C4-2B (cell line): ENCODE data around the gene KAT7.
A peak's percentile ranks its signal among the peaks of the same experiment; 100 is the strongest.

Experiments
- H3K27ac ChIP-seq: fragments of 450-650 bp; 2 replicates; pipeline ENCODE4 v1.5.1; 2017
- ZFX ChIP-seq: fragments of 450-650 bp; IDR thresholded peaks from 2 replicates; pipeline ENCODE4 v1.6.1; 2017
- TF ChIP-seq, protein P1 (sequence below): fragments of 450-650 bp; conservative IDR thresholded peaks from 2 replicates; pipeline ENCODE4 v1.5.1; 2017; ENCODE audit warnings: mild to moderate bottlenecking

Gene KAT7

DNA sequence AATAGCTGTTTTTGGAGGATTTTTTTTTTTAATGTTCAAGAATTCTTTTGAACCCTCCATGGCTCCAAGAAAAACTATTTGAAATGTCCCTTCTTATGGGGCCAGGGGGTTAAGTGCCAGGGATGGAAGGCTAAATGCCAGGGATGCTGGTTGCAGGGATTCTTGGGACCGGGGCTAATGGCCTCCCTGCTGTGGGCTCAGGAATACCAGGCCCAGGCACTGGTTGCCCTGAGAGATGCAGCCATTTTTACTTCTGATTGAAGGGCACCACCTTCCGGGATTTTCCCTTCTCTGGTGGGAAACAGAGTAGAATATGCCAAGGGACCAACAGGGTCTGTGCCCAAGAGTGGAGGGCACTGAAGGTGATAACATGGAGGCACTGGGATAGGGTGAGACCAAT is 10.9 kb upstream of the KAT7 start:
- no peak for TF ChIP-seq ZFX
- TF ChIP-seq, protein P1, sequence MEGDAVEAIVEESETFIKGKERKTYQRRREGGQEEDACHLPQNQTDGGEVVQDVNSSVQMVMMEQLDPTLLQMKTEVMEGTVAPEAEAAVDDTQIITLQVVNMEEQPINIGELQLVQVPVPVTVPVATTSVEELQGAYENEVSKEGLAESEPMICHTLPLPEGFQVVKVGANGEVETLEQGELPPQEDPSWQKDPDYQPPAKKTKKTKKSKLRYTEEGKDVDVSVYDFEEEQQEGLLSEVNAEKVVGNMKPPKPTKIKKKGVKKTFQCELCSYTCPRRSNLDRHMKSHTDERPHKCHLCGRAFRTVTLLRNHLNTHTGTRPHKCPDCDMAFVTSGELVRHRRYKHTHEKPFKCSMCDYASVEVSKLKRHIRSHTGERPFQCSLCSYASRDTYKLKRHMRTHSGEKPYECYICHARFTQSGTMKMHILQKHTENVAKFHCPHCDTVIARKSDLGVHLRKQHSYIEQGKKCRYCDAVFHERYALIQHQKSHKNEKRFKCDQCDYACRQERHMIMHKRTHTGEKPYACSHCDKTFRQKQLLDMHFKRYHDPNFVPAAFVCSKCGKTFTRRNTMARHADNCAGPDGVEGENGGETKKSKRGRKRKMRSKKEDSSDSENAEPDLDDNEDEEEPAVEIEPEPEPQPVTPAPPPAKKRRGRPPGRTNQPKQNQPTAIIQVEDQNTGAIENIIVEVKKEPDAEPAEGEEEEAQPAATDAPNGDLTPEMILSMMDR: no peak
- H3K27ac ChIP-seq: no peak overlapping the region

DNA sequence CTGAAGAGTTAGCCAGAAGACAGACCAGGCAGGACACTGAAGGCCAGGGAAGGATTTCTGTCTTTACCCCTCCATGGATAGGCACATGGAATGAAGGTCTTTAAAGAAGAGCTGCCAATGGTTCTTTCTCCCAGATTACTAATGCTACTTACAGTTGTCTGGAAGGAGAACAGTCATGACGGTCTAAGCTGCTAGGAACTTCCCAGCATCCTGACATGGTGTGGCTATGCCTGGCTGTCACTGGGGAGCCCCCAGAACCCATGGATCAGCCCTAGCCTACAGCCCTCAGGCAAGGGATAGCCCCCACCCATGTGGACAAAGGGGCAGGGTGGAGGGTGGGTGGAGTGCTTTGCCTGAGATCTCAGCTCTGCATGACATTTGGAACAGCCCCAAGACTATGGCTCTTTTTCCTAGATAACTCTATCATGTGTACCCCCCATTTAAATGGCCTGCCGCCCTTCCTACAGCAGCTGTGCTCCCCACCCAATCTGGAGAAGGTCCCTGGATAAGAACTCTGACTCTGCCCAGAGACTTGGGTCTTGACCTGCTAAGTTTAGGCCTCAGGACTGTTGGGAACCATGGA is 9.2 kb upstream of the KAT7 start:
- TF ChIP-seq, protein P1: no peak
- no peak for TF ChIP-seq ZFX
- H3K27ac ChIP-seq: no peak overlapping the region

DNA sequence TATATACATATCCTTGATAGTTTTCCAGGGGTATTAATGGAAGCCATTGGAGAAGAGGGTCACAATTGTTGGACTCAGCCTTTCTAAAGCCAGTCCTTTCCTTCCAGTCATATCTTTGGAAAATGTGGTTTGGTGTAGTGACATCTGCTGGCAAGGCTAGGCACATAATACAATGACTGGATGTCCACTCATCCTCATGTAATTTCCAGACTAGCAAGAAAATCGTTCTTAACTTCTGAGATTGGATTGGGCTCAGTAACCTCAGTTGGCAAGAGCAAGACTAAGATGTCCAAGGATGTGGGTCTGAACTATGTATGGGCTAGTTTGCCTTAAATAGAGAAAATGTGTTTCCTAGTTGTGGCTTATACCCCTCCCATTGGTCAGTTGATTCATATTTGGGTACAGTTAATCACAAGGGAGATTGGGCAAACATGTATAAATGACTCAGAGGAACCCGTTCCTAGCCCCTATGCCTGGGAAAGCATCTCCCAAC is 8.7 kb upstream of the KAT7 start:
- TF ChIP-seq, protein P1: peak; percentile 63
- TF ChIP-seq ZFX: no peak

GRCh38 chr17:49783071-49783715 is 5.3 kb upstream of the KAT7 start:
- TF ChIP-seq, protein P1: no peak
- no peak for TF ChIP-seq ZFX
- H3K27ac ChIP-seq: no peak overlapping the region

More for the DNA sequence above, 8.7 kb upstream of the KAT7 start:
- H3K27ac ChIP-seq: no peak overlapping the region

DNA sequence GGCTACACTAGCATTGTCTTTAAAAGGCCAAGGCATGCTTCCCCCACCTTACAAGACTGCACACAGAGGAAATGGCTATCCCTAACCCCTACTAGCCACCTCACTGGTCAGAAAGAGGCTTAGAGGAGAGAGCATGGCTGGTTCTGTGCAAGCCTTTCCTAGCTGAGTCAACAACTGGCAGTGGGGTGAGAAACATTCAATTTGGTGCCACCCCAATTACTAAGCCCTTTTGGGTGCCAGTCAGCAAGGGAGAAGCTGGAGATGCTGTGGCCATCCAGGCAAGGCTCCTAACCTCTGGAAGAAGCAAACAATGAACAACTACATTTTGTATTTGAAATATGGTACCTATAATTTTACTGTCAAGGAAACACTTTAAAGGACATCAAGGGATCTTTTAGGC is 4.7 kb upstream of the KAT7 start:
- TF ChIP-seq ZFX: no peak
- TF ChIP-seq, protein P1: no peak
- no peak overlapping the region for H3K27ac ChIP-seq

- H3K27ac ChIP-seq: no peak overlapping the region
These were observed 3.8 kb upstream of the KAT7 start for GRCh38 chr17:49784636-49785035.

More at GRCh38 chr17:49784636-49785035, 3.8 kb upstream of the KAT7 start:
- TF ChIP-seq, protein P1: no peak
- TF ChIP-seq ZFX: no peak
